NCI-H2171 treated with DMSO at 0.1 percent for 48 hours (cell line): Measurements from ENCODE around the gene B3GNT5.
"Not testable (repeated sequence)": the region's sequence is repeated elsewhere in the genome, so short reads cannot be mapped to it uniquely, and the experiment has no call there.

Experiments used
- DNase-seq: peaks from one replicate; lab custom pipeline; 2025; lab: John Stamatoyannopoulos, UW

The B3GNT5 gene

DNA sequence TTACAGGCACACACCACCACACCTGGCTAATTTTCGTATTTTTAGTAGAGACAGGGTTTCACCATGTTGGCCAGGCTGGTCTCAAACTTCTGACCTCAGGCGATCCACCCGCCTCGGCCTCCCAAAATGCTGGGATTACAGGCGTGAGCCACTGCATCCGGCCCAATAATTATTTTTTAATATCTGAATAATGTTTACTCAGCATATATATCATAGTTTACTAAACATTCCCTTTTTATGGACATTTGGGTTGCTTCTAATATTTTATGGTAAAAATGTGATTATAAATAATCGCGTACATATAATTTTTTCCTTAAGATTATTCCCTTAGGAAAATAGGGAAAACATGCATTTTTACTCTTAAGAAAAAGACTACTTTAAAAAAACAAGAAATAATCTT, 22.8 kb upstream of the B3GNT5 start:
- not testable (repeated sequence) for DNase-seq

DNA sequence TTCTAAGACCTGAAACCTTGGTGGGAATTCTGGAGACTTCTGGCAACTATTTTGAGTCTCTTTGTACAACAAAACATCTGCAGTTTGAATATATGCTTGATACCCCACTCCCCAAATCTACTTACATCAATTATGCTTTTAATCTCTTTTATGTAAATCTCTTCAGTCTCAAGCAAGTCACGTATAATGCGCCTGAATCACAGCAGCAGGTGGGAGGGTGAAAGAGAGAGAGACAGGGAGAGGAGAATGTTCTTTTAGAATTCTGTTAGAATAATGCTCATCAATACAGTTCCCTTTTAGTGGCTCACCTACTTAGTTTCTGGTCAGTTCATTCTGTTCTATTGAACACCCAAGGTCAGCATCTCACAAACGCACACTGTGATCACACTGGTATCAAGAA, 22.2 kb upstream of the B3GNT5 start:
- DNase-seq: no peak

DNA sequence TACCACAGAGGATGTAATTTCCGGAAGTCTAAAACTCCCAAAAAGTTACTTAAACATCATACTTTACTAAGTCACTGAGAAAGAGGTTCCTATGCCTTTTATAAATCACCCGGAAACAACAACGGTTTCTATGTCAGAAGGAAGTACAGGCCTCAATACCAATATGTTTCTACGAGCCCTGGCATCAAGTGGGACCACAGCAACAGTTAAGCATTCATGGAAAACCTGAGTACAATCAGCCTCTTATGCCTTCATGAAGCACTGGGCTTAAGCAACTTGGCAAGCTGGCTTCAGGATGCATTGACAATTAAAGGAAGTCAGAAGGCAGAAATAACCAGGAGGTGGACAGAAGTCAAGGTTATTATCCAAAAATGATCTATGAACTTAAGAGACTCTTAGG, 19.1 kb upstream of the B3GNT5 start:
- DNase-seq: no peak

DNA sequence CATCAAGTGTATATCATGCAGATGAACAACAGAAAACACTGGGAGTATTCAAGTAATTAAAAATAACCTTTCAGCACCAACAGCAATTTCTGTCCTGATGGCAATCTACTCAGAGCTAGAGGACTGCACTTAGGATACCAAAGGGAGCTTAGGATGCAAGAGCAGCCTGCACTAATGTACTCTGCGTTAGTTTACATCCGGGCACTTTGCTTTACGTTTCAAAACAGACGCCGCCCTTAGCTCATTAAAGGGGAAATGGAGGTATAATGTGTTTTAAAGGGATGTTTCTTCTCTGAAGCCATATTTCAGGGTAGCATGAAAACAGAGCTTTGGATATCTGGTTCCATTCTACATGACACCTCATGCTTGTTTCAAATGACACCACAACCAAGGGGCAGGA, 14.0 kb upstream of the B3GNT5 start:
- DNase-seq: no peak

DNA sequence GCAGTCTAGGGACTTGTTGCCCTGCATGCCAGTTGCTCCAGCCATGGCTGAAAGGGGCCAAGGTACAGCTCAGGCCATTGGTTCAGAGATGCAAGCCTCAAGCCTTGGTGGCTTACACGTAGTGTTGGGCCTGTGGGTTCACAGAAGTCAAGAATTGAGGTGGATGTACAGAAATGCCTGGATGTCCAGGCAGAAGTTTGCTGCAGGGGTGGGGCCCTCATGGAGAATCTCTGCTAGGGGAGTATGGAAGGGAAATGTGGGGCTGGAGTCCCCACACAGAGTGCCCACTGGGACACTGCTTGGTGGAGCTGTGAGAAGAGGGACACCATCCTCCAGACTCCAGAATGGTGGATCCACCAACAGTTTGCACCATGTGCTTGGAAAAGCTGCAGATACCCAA, 10.6 kb upstream of the B3GNT5 start:
- DNase-seq: no peak

DNA sequence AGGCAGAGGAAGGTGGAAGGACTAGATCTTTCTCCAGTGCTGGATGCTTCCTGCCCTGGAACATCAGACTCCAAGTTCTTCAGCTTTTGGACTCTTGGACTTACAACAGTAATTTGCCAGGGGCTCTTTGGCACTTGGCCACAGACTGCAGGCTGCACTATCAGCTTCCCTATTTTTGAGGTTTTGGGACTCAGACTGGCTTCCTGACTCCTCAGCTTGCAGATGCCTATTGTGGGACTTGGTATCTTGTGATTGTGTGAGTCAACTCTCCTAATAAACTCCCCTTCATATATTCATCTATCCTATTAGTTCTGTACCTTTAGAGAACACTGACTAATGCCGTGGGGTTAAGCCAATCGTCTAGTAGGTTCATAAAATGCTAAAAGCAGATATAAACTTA, 8.8 kb upstream of the B3GNT5 start:
- no peak for DNase-seq

DNA sequence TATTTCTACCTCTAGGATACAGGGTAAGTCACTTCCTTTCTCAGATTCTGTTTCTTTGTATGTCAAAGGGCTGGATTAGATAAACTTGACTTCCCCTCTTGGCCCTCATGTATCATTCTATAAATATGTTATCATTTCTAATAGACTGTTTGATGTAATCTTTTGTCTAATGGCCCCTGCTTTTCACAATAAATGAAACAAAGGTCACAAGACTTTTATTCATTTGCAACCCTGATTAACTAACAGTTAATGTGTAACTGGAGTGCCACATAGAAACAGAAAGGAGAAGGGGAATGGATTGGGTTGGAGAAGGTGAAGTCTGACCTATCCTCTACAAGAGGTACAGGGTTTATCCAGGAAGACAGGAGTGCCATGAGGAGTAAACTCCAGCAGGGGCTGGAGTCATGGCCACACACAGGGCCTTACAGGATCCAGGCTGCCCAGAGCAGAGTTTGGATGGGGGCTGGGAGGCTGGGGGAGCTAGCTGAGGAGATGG, 8.0 kb upstream of the B3GNT5 start:
- no peak for DNase-seq

DNA sequence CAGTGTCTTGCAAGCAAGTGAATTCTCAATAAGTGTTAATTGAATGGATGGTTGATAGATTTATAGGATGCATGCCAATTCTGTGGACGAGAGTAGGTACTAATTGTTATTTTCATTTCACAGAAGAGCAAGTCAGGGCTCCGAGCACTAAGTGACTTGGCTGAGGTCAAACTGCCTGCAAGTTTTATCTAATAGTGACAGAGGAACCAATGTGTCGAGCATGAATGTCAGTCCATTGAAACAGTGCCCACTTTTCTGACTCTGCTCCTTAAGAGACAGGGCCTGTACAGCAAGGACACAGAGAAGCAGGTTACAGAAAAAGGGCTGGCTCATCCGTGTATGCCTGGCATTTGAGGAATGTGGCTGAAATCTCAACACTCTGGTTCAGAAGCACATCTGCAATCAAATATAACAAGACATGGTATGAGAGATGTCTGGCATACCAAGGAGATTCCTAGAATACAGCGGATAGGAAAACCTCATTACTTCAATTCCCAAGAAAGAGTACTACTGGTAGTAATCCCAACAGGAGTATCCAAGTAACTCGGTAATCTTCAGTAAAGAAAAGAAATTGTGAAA, 6.0 kb upstream of the B3GNT5 start:
- no peak for DNase-seq

DNA sequence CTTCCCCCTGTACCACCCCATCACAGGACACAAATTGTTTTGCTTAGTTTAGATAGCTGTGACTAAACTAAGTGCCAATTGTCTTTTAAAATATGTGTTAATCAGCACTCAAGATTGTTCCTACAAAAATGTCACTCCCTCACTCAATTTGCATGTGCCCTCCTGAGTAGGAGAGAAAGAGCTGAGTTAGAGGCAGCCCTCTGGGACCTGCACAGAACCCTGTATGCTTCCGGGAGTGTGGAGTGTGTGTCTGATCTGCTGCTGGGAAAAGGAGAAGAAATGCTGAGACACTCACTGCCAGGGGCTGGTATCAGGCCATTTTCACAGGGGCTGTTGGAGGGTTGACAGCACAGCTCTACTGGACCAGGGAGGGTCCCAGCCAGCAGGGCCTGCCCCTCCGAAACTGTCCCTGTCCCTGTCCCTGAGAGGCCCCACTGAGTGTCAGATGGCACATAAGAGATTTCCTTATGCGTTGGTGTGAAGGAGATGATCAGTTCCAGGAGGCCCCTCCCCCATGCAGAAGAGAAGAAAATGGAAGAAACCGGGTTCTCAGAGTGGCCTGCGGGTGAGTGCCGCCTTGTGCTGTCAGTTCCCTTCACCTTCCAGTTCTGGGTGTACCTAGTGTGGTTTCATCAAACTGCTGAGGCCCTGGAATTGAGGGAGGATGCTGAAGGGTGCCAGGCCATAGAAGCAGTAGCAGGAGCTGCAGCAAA, 3.9 kb upstream of the B3GNT5 start:
- DNase-seq: no peak

DNA sequence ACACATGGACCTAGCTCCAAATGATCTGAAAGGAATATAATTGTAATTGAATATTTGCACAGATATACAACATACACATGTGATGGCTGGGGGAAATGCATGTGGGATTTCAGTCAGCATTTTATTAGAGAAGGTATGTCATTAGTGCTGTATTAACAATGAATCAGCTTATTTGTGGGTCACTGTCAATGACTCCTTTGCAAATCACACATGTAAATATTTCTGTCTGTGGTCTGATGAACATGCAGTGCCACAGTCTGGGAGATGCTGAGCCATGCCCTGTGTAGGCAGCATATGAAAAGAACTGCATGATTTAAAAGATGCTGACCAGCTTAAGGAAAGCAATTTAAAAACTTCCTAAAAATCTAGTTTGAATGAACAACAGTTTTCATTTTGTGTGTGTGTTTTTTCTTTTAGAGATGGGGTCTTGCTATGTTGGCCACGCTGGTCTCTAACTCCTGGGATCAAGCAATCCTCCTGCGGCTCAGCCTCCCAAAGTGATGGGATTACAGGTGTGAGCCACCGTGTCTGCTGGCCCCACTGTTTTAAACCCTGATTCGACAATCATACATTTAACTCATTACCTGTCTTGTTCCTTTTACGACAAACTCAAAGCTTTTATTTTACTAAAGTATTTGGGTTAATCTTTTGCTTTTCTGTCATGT, 803 bp upstream of the B3GNT5 start:
- DNase-seq: no peak

DNA sequence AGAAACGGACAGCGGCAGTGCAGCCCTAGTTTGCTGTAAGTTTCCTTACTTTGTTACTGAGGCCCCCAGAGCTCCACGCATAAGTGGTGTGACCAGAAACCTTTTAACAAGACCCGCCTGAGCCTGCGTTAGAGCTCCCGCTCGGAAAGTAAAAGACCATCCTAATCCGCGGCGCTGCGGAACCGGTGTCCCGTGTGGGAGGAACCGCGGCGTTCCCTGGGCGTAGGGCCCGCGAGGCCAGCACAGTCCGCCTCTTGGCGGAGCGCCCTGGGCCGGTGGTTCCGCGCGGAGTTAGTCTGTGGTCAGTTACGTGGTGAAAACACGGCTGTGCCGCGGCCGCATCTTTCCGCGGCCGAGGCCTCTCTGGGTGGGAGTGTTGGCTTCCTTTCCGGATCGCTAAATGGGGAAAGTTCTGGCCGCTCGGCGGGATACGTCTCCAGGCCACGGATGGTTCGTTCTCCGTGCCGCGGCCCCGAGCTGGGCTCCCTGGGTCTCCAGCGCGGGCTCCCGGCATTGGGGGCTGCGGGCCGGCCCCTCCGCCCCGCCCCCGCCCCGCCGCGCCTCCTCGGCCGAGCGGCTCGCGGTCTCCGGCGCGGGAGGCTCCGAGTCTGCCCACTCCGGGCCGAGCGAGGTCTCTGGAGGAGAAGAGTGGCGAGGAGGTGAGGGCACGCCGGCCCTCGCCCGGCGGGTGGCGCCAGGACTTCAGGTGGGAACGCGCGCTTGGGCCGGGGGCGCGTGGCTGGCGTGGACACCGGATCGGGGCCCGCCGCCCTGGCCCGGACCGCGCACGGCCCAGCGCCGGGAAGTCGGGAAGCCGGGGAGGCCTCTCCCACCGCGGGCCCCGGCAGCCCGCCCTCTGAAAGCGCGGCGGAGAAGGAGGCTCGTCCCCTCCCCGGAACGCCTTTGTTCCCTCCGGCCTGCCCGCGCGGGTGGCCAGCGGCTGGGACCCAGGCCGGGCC, 754 bp downstream of the B3GNT5 start:
- DNase-seq: peak; percentile 9

DNA sequence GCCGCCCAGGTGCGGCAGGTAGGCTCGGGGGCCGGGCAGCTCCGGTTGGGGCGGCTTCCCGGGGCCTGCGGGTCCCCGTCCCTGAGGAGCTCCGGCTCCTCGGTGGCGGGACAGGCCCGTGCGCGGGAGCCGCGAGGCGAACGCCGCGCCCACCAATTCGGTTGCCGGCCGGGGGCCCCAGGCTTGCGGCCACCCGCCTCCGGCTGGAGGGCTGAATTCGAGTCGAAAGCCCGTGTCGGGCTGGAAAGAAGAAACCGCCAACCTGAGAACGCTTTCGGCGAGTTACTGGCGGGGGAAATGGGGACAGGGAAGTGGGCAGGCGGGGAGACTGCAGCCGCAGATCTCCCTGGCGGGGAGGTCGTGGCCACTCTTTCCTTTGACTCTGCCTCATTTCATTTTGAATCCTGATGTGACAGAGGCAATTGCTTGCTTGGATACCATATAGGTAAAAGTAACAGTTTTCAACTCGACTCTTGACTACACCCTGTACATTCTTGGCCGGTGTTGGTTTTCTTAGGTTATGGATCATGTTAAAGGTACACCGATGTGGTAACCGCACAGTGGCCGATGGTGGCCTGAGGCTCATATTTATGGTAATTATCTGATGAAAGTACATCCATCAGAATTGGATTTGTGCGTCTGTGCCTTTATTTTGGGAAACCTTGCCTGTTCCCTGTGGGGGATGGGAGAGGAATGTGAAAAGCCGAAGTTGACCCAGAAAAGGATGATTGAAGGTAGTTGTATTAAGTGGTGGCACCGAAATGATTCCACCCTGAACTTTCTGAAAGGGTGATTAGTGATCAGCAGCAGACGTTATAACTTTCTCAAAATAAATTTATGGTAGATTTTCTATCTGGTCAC, 1.7 kb downstream of the B3GNT5 start:
- DNase-seq: peak; percentile 5

DNA sequence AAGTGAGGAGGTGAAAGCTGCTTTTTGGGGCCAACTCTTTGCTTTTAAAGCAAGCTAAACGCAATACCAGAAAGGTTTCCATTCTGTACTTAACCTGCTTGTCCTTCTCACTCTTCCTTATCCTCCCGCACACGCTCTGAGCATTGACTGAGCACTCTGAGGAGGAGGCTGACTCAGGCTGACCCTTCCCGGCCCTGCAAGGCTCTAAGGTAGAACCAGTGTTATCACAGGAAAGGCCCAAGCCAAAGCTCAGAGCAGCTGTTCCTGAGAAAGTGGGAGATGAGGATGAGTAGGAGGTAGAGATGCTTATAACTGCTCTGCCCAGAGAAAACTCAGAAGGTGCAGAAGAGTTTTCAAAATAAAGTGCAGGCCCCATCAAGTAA, 2.3 kb downstream of the B3GNT5 start:
- no peak for DNase-seq

DNA sequence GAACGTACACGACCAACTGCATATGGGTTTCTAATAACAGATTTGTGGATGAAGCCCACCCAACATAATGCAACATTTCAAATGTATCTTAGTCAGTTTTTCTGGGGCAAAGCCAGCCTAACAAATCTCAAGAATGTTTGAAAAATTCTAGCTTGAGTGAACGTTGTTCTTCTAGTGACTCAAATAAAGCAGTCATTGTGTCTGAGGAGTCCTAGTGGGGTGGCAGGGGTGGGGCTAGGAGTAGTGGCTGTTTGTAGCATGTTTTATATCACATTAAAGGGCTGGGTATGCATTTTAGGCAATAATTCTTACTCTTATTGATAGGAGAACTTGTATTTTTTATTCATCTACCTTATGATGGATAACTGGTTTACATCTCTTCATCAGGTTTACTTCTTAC, 6.0 kb downstream of the B3GNT5 start:
- no peak for DNase-seq

DNA sequence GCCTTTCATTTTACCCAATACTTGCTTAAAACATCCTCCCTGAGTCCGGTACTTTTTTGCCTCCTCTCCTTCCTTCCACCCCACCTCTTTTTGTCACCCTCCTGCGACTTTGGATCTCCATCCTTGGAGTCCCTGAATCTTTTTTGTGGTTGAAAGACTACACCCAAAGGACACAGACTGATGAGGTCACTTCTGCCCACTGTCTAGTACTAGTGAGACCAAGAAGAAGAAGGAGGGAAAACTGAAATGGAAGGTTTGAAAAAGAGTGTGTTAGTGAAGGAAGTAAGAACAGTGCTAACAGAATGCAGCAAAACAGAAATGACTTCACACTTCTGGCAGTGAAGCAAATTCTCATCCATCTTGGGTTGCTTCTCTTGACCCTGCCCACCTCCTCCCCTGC, 6.6 kb downstream of the B3GNT5 start:
- DNase-seq: no peak

DNA sequence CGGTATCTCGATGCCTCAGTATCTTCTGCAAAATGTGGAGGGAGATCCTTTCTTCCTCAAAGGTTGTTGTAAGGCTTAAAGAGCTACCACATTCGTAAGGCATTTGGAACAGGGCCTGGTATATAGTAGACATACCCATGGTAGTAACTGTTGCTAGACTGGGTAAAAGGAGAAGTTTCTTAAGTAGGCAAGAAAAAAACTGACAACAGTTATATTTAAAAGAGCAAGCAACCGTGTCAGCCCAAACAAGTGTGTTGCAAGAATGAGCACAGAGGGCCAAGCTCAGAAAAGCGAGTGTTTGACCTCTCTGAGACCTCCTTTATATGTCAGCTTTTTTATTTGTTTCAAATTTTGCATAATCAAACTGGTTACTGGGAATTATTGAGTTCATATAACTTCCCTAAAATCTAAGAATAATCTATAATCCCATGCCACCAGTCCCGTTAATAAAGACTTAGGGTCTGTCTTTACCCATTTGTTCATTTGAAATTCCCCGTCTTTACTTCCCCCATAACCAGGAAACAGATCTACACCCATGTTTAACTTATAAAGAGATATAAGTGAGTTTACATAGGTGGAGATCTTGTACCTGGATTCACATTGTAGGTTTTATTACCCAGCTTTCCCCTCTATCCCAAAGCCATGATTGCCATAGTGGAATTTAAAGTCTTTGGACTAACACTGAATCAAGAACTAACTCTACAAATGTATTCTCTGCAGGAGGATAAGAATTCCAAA, 7.3 kb downstream of the B3GNT5 start:
- DNase-seq: no peak

DNA sequence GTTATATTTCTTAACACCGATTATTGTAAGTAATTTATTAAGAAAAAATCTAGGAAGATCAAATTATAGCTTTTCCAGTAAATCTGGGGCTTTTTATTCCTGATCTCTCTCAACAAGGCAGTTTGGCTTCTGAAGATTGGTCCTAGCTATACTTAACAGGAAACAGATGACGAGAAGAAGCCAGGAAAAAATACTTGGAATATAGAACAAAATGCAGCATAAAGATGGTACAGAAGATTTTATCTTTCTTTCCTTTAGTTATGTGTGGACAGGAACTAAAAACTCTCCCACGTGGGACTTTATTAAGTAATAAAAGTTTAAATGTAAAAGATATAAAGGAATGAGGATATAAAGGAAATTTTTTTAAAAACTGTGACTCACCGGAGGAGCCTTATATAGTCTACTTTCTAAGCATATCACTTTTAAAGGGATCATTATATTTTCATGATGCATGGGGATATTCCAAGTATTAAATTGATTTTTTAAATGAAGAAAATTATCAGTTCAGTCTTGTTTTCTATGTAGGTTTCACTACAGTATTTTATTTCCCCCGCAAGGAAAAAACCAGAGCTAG, 8.2 kb downstream of the B3GNT5 start:
- no peak for DNase-seq

DNA sequence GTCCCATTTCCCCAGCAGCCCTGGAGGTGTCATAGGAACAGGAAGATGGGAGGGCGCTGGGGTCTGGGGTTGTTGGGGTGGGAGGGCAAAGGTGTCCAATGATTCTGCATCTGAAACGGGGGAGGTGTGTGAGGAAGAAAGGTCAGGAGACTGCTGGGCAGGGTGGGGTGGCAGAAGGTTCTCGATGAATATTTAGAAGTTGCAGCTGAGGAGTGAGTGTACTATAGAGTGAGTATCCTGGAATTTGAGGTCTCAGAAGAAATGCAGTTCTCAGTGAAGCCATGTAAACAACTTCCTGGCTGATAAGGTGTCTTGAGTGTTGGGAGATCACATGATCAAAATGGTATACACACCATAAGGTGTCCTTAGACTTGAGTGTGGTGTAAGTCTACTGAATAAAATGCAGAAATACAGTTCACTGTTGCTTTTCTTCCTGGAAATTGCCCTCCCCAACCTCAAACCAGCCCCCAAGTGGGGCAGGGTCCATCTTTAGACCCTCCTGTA, 9.9 kb downstream of the B3GNT5 start:
- no peak for DNase-seq

DNA sequence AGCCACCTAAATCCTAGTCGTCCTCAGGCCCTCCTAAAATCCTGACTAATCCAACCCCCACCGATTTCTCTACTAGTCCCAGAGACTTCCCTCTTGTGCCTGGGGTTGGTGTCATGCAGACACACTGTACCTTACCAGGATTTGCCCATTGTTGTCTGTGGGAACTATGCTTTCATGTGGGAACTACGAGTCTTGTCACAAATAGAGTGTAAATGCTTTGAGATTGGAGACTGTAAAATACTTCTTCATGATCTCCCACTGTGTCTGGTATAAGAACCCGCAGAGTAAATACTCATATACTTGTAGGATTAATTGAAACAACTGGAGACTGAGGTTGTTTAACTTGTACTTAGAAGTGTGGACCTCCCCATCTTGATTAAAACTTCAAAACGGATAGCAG, 11.2 kb downstream of the B3GNT5 start:
- DNase-seq: no peak

DNA sequence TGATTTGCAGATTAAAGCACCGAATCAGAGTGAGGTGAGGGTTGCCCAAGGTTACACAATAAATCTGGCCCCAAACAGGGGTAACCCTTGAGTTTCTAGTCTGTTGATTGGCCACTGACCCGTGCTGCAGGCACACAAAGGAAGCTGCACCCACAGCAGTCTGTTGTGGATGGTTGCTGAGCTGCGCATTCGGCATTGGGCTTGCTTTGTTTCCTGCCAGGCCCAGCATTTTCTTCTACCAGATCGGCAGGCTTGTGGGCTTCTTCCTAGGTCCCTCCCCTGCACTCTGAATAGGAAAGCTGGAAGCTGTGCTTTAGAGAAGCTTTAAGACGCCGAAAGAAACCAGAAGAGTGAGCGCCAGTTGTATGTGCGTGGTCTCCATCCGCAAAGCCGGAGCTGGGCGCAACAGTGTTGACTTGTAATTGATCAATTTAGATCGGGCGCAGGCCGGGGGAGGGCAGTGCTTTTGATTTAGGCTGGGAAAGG, 12.1 kb downstream of the B3GNT5 start:
- DNase-seq: no peak
